K562 (cell line): Measurements from ENCODE around the gene CMPK1. TPM values are rescaled to one million over a fixed set of nuclear protein-coding genes. Genes with fewer than 3 reads are reported as not detected.

Experiments
- BACH1 ChIP-seq: fragments of 200-800 bp; sonication (Bioruptor generic); IDR thresholded peaks from 2 replicates; pipeline ENCODE4 v1.6.1; 2016; ENCODE audit warnings: missing genetic modification characterization, missing compliant biosample characterization
- BRF1 ChIP-seq: IDR thresholded peaks from 3 replicates; pipeline ENCODE4 v1.6.1; 2011; ENCODE audit warnings: borderline replicate concordance, mild to moderate bottlenecking; ENCODE audit not compliant: insufficient read length; ENCODE audit errors: extremely low read depth
- DMBX1 ChIP-seq: fragments of 250-450 bp; sonication (Bioruptor Pico); IDR thresholded peaks from 2 replicates; pipeline ENCODE4 v1.8.0; 2022; ENCODE audit warnings: inconsistent platforms, mild to moderate bottlenecking, moderate library complexity, borderline replicate concordance
- EGR1 ChIP-seq: fragments of 450-650 bp; conservative IDR thresholded peaks from 2 replicates; pipeline ENCODE4 v1.6.1; 2017; ENCODE audit warnings: mild to moderate bottlenecking
- ETV5 ChIP-seq: sonication (generic); formaldehyde crosslinking; IDR thresholded peaks from 2 replicates; pipeline ENCODE4 v1.4.0; 2020; ENCODE audit warnings: low read depth, mild to moderate bottlenecking, missing genetic modification reagents
- FOXM1 ChIP-seq, 2 experiments: fragments of 450-650 bp in 1 of 2; sonication (generic) in 1 of 2; formaldehyde crosslinking in 1 of 2; IDR thresholded peaks; 2 replicates each; pipeline versions ENCODE4 v1.6.1 to v1.9.0; 2017 to 2022; ENCODE audit warnings: low read depth in 2 of 2, mild to moderate bottlenecking in 2 of 2, missing genetic modification reagents in 1 of 2, moderate library complexity in 1 of 2
- GTF2A2 ChIP-seq: IDR thresholded peaks from 2 replicates; pipeline ENCODE4 v1.6.1; 2016; ENCODE audit warnings: mild to moderate bottlenecking, missing genetic modification characterization, missing compliant biosample characterization
- POLR2AphosphoS5 ChIP-seq: IDR thresholded peaks from 2 replicates; pipeline ENCODE4 v1.6.1; 2011; ENCODE audit warnings: mild to moderate bottlenecking, low read depth, low read length, moderate library complexity; ENCODE audit not compliant: control insufficient read depth, insufficient read depth
- SRF ChIP-seq, 2 experiments: fragments of 250-450, 450-650 bp in 1 of 2; sonication (Bioruptor Pico) in 1 of 2; sonication (generic) in 1 of 2; formaldehyde crosslinking; IDR thresholded peaks; 2 replicates each; pipeline versions ENCODE4 v1.5.0 to v1.5.1; 2020 to 2022; ENCODE audit warnings: mild to moderate bottlenecking in 1 of 2, missing genetic modification reagents in 1 of 2
- TAL1 ChIP-seq: fragments of 450-650 bp; IDR thresholded peaks from 2 replicates; pipeline ENCODE4 v1.6.1; 2016; ENCODE audit warnings: mild to moderate bottlenecking
- TEAD2 ChIP-seq: fragments of 450-650 bp; IDR thresholded peaks from 2 replicates; pipeline ENCODE4 v1.6.1; 2016; ENCODE audit warnings: missing genetic modification characterization, control low read depth, missing compliant biosample characterization
- ZBTB1 ChIP-seq: sonication (generic); formaldehyde crosslinking; IDR thresholded peaks from 2 replicates; pipeline ENCODE4 v1.8.1; 2023; ENCODE audit warnings: missing genetic modification reagents, low read depth, mild to moderate bottlenecking, borderline replicate concordance
- ZFP1 ChIP-seq: fragments of 450-650 bp; formaldehyde crosslinking; IDR thresholded peaks from 2 replicates; pipeline ENCODE4 v1.4.0; 2020; ENCODE audit warnings: mild to moderate bottlenecking, mixed read lengths
- ZNF282 ChIP-seq: sonication (generic); formaldehyde crosslinking; IDR thresholded peaks from 2 replicates; pipeline ENCODE4 v1.8.1; 2023; ENCODE audit warnings: missing genetic modification reagents
- ZNF316 ChIP-seq: fragments of 450-650 bp; IDR thresholded peaks from 2 replicates; pipeline ENCODE4 v1.6.1; 2016
- ZNF586 ChIP-seq: fragments of 450-650 bp; formaldehyde crosslinking; conservative IDR thresholded peaks from 2 replicates; pipeline ENCODE4 v1.4.0; 2020; ENCODE audit warnings: mild to moderate bottlenecking, moderate library complexity
- ZNF695 ChIP-seq: fragments of 450-650 bp; formaldehyde crosslinking; IDR thresholded peaks from 2 replicates; pipeline ENCODE4 v1.4.0; 2020; ENCODE audit warnings: mild to moderate bottlenecking, moderate library complexity
- polyA plus RNA-seq, 8 experiments: library from polyadenylated mRNA; depleted of rRNA in 4 of 8; stranded (reverse) in 5 of 8; unstranded in 3 of 8; fragments of >200 nt; fragmentation: Nextera tagmentation in 2 of 8; fragmentation: Illumina TruSeq in 1 of 8; extraction: Ambion mirVana in 2 of 8; extraction: Trizol in 1 of 8; gene quantifications; 2 replicates each; pipeline versions ENCODE4 v1.2.1 to v1.2.3, GENCODE V29; 2011 to 2014; ENCODE audit warnings: inconsistent platforms in 1 of 8, missing spikeins in 1 of 8
- total RNA-seq, 7 experiments: library from RNA; depleted of rRNA in 6 of 7; stranded (reverse); fragments of >200 nt in 6 of 7; fragmentation: Illumina TruSeq in 2 of 7; extraction: Trizol in 2 of 7; gene quantifications; 2 replicates each; pipeline versions ENCODE4 v1.2.1 to v1.2.3, GENCODE V29; 2011 to 2021; ENCODE audit warnings: low replicate concordance in 1 of 7
- TF ChIP-seq, protein P1 (sequence below): fragments of 250-450 bp; sonication (Bioruptor Pico); IDR thresholded peaks from 2 replicates; pipeline ENCODE4 v1.8.0; 2021; ENCODE audit warnings: moderate library complexity, mild to moderate bottlenecking, inconsistent platforms
- TF ChIP-seq, protein P2 (sequence below): sonication (generic); formaldehyde crosslinking; IDR thresholded peaks from 2 replicates; pipeline ENCODE4 v1.8.1; 2023; ENCODE audit warnings: missing genetic modification reagents, mild to moderate bottlenecking, borderline replicate concordance
- TF ChIP-seq, protein P3 (sequence below), 2 experiments: fragments of 450-650 bp in 1 of 2; sonication (generic) in 1 of 2; formaldehyde crosslinking; conservative IDR thresholded peaks; 2 replicates each; pipeline versions ENCODE4 v1.4.0 to v1.8.1; 2020 to 2022; ENCODE audit warnings: mild to moderate bottlenecking in 1 of 2, missing genetic modification reagents in 1 of 2

CMPK1 gene
- total and polyA plus RNA-seq, 9 of the 15 experiments (the other 6 are each of a cell fraction or from before 2014, with no cell fraction given) = 54.5 to 197 (median 116) TPM

DNA sequence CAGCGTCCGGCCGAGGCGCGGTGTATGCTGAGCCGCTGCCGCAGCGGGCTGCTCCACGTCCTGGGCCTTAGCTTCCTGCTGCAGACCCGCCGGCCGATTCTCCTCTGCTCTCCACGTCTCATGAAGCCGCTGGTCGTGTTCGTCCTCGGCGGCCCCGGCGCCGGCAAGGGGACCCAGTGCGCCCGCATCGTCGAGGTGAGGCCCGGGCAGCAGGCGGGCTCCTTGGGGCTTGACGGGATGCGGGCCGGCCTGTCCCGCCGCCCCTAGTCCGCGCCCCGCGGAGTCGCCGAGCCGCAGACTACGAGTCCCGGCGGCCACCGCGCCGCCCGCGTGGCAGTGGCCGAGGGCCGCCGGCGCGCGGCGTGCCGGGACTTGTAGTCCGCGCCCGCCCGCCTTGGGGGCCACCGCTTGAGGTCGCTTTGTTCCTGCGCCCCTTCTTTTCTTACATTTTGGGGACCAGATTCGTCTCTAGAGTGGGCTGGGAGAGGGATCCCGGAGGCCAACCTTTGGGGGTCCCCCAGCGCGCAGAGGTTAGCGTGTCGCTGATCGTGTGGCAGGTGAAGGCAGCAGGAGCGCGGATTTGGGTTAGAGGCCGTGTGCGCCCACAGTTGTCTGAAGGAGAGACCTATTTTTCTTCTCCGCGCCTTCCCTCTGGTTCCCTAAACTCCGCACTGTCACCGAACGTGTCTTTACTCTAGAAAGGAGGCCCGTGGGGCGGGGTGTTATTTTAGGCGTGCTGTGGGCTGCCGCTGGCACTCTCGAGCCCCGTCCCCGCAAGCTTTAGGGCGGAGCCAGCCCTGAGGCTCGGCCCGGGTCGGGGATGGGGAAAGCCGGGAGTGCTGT is 553 bp downstream of the CMPK1 start (continued):
- TF ChIP-seq SRF (CRISPR knock-in tag; IDR thresholded peaks at IDR 0.05) (peak in 1 of 2 experiments; percentile 1; a peak in 1 of 4 replicates), ZNF316 (no peak), BACH1 (tag) (no peak), EGR1 (no peak), BRF1 (no peak), POLR2AphosphoS5 (no peak; the same call in 1 of the 2 replicates), ZNF282 (CRISPR knock-in tag) (no peak), GTF2A2 (tag) (no peak), TEAD2 (no peak), ZNF586 (no peak), DMBX1 (CRISPR knock-in tag) (peak; percentile 59; the same call in 1 of the 2 replicates), ETV5 (CRISPR knock-in tag) (peak; percentile 34; the same call in 1 of the 2 replicates), ZFP1 (CRISPR knock-in tag) (no peak), ZBTB1 (CRISPR knock-in tag) (no peak; the same call in 1 of the 2 replicates), TAL1 (no peak), FOXM1 (IDR thresholded peaks at IDR 0.05; ENCODE audit: low read depth) (no peak), FOXM1 (CRISPR knock-in tag; IDR thresholded peaks at IDR 0.05; ENCODE audit: low read depth) (no peak), ZNF695 (CRISPR knock-in tag) (no peak)
- TF ChIP-seq, protein P1, sequence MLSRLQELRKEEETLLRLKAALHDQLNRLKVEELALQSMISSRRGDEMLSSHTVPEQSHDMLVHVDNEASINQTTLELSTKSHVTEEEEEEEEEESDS (CRISPR knock-in tag) = no peak
- TF ChIP-seq, protein P2, sequence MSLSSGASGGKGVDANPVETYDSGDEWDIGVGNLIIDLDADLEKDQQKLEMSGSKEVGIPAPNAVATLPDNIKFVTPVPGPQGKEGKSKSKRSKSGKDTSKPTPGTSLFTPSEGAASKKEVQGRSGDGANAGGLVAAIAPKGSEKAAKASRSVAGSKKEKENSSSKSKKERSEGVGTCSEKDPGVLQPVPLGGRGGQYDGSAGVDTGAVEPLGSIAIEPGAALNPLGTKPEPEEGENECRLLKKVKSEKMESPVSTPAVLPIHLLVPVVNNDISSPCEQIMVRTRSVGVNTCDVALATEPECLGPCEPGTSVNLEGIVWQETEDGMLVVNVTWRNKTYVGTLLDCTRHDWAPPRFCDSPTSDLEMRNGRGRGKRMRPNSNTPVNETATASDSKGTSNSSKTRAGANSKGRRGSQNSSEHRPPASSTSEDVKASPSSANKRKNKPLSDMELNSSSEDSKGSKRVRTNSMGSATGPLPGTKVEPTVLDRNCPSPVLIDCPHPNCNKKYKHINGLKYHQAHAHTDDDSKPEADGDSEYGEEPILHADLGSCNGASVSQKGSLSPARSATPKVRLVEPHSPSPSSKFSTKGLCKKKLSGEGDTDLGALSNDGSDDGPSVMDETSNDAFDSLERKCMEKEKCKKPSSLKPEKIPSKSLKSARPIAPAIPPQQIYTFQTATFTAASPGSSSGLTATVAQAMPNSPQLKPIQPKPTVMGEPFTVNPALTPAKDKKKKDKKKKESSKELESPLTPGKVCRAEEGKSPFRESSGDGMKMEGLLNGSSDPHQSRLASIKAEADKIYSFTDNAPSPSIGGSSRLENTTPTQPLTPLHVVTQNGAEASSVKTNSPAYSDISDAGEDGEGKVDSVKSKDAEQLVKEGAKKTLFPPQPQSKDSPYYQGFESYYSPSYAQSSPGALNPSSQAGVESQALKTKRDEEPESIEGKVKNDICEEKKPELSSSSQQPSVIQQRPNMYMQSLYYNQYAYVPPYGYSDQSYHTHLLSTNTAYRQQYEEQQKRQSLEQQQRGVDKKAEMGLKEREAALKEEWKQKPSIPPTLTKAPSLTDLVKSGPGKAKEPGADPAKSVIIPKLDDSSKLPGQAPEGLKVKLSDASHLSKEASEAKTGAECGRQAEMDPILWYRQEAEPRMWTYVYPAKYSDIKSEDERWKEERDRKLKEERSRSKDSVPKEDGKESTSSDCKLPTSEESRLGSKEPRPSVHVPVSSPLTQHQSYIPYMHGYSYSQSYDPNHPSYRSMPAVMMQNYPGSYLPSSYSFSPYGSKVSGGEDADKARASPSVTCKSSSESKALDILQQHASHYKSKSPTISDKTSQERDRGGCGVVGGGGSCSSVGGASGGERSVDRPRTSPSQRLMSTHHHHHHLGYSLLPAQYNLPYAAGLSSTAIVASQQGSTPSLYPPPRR = no peak
- TF ChIP-seq, protein P3, sequence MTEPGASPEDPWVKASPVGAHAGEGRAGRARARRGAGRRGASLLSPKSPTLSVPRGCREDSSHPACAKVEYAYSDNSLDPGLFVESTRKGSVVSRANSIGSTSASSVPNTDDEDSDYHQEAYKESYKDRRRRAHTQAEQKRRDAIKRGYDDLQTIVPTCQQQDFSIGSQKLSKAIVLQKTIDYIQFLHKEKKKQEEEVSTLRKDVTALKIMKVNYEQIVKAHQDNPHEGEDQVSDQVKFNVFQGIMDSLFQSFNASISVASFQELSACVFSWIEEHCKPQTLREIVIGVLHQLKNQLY (CRISPR knock-in tag; conservative IDR thresholded peaks at IDR 0.05) = no peak
